ENCODE measurements around the gene PTN. TPM values are rescaled to one million over a fixed set of nuclear protein-coding genes. Genes with fewer than 3 reads are reported as not detected.

The PTN gene
- total and polyA plus RNA-seq, 4 experiments from 2014 or later, result 0.11 TPM; not detected in 3

DNA sequence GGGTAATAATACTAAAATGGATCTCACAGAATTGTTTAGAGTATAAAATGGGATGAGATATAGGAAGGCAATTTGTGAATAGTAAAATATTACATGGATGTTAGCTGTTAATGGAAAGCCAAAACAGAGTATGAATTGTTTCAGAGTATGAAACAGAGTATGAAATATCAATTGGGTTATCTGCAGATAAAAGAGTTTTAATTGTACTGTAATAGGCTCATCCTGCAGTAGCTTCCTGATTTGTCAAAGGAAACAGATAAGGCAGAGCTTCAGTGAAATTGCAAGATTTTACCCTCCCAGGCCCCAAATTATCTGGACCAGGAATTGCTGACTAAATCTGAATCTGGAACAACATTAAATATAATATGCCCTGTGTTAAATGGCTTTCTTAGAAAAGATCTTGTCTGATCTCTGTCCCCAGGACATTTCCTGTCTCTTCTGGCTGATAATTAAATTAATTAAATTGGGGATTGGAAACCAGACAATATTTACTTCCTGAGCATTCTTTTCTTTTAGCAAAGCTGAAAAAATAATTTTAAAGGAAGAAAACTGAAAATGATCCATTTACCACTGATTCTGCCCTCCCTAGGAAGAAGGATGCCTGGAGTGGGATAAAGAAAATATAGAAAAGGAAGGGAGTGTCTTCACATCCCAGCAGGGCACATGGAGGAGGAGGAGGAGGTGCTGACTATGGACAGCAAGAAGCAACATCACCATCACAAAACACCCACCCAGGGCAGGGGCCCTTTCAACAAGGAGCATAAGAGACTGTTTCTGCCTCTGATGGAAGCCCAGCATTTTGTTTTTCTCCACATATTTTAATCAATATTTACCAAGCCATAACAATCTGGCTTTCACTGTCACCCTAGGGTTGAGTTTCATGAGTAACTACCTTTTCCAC is 18.5 kb downstream of the PTN start:
- Mint-ChIP-seq H3K4me3 (no peak overlapping the region), H3K36me3 (no peaks in the 10 kb centered on the region), H3K27ac (no peak overlapping the region), H3K27me3 (no peaks in the 10 kb centered on the region), H3K9me3 (peaks cover 0 to 6% (median 3%) of the 10 kb centered on the region in 8 donors), H3K4me1 (no peaks in the 10 kb centered on the region)
- intact Hi-C loops (cut with micrococcal nuclease), result no loop called here
- H3K9me3 ChIP-seq (ENCODE audit: control insufficient read depth in 1 of 2, low read length in 2 of 2), result no peaks in the 10 kb centered on the region
- no peak overlapping the region for H3K27ac ChIP-seq (ENCODE audit: low read depth, low read length)
- no peaks in the 10 kb centered on the region for H3K36me3 ChIP-seq (ENCODE audit: insufficient read depth, low read length)
- POLR2A ChIA-PET (ENCODE audit: partially characterized antibody), result no interaction called here
- H3K27me3 ChIP-seq (ENCODE audit: insufficient read depth, low read length), result no peaks in the 10 kb centered on the region
- H3K4me1 ChIP-seq (ENCODE audit: insufficient read depth, low read length), result no peaks in the 10 kb centered on the region
- CTCF ChIA-PET (ENCODE audit: partially characterized antibody), result no interaction called here
- no peak for DNase-seq
- H3K4me3 ChIP-seq (ENCODE audit: low read length in 2 of 2), result no peak overlapping the region

DNA sequence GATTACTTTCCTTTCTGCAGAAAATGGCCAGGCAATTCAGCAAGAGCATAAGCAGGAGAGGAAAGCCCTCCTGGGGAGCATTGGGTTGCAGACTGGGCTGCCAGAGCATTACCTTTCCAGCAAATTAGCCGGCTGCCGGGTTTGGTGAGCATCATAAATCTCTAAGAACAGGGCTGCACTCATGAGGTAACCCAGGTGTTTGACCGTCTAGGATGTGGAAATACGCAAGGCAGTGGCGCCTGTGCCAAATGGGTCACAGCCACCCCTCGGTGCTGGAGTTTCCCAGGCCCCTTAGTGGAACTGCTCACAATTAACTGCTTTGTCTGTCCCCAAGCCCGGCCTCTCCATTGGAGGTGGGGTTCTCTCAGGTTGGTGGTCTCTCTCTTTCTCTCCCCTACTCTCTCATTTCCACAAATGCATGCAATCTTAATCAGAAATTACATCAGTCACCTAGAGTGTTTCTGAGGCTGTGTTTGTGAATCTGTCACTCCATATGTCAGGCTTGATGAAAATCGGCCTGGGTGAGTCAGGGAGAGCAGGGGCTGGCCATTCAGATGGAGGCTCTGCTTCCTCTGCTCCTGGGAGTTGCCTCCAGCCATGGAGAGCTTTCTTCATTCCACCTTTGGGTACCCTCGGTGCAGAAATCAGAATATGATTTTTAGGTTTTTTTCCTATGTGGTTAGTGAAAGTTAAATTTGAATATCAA is 26.7 kb downstream of the PTN start:
- H3K4me1 Mint-ChIP-seq, result no peaks in the 10 kb centered on the region
- no peaks in the 10 kb centered on the region for H3K36me3 ChIP-seq (ENCODE audit: insufficient read depth, low read length)
- H3K9me3 ChIP-seq (ENCODE audit: control insufficient read depth in 1 of 2, low read length in 2 of 2), result no peaks in the 10 kb centered on the region
- no peaks in the 10 kb centered on the region for H3K4me1 ChIP-seq (ENCODE audit: insufficient read depth, low read length)
- no peaks in the 10 kb centered on the region for H3K27me3 ChIP-seq (ENCODE audit: insufficient read depth, low read length)
- H3K27ac ChIP-seq (ENCODE audit: low read depth, low read length), result no peak overlapping the region
- H3K4me3 ChIP-seq (ENCODE audit: low read length in 2 of 2), result no peak overlapping the region
- ChIA-PET POLR2A (ENCODE audit: partially characterized antibody) (no interaction called here), CTCF (ENCODE audit: partially characterized antibody) (no interaction called here)
- H3K27ac Mint-ChIP-seq, result no peak overlapping the region
- DNase-seq, result no peak
- H3K9me3 Mint-ChIP-seq, result peaks cover 0 to 10% (median 4%) of the 10 kb centered on the region in 8 donors
- intact Hi-C loops (cut with micrococcal nuclease), result no loop called here
- H3K36me3 Mint-ChIP-seq, result no peaks in the 10 kb centered on the region
- H3K27me3 Mint-ChIP-seq, result no peaks in the 10 kb centered on the region
- H3K4me3 Mint-ChIP-seq, result no peak overlapping the region

DNA sequence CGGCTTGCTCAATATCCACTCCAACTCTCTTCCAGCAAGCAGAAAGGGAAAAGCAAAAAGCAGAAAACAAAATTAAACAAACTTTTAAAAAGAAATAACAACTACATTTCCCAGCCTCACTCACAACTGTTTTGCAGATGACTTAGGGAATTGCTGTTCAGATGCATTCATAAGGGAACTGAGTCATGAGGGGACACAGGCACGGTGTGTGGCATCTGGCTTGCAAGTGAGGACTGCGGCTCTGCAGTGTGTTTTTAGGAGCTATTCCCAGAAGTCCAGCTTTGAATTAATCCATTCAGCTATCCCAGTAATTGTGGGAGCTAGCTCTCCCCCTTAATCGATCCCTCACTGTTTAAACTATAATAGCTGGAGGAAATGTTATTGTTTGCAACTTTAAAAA is 30.3 kb downstream of the PTN start:
- Mint-ChIP-seq H3K27me3 (no peaks in the 10 kb centered on the region), H3K27ac (peak overlapping the region in 1 of 7 donors; percentile 42), H3K4me1 (no peaks in the 10 kb centered on the region), H3K36me3 (no peaks in the 10 kb centered on the region), H3K4me3 (no peak overlapping the region), H3K9me3 (peaks cover 0 to 8% (median 2%) of the 10 kb centered on the region in 8 donors)
- Histone ChIP-seq H3K4me3 (ENCODE audit: low read length in 2 of 2) (no peak overlapping the region), H3K27me3 (ENCODE audit: insufficient read depth, low read length) (no peaks in the 10 kb centered on the region), H3K27ac (ENCODE audit: low read depth, low read length) (no peak overlapping the region), H3K9me3 (ENCODE audit: control insufficient read depth in 1 of 2, low read length in 2 of 2) (no peaks in the 10 kb centered on the region), H3K36me3 (ENCODE audit: insufficient read depth, low read length) (no peaks in the 10 kb centered on the region), H3K4me1 (ENCODE audit: insufficient read depth, low read length) (no peaks in the 10 kb centered on the region)
- POLR2A ChIA-PET (ENCODE audit: partially characterized antibody), result no interaction called here
- no peak for DNase-seq
- intact Hi-C loops (cut with micrococcal nuclease), result no loop called here
- CTCF ChIA-PET (ENCODE audit: partially characterized antibody), result no interaction called here

DNA sequence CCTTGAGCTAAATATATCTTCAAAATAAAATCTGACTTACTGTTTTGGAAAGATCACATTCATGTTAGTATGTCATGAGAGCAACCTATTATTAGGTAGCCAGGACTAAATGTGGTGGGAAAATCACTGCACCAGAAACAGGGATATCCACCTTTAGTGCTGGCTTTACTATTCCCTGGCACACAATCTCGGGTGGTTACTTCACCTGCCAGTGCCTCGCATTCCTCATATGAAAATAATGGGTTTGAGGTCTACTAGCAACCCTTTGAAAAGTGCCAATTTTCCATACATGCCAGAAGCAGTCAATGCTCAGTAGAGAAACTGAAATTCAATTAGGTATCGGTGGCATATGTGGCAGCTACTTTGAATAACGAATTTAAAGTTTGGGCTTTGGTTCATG is 36.8 kb downstream of the PTN start:
- ChIA-PET CTCF (ENCODE audit: partially characterized antibody) (no interaction called here), POLR2A (ENCODE audit: partially characterized antibody) (no interaction called here)
- Mint-ChIP-seq H3K27me3 (no peaks in the 10 kb centered on the region), H3K9me3 (peaks cover 0 to 4% (median 0%) of the 10 kb centered on the region in 8 donors), H3K27ac (no peak overlapping the region), H3K4me3 (no peak overlapping the region), H3K36me3 (no peaks in the 10 kb centered on the region), H3K4me1 (no peaks in the 10 kb centered on the region)
- Histone ChIP-seq H3K9me3 (ENCODE audit: control insufficient read depth in 1 of 2, low read length in 2 of 2) (no peaks in the 10 kb centered on the region), H3K4me3 (ENCODE audit: low read length in 2 of 2) (no peak overlapping the region), H3K27me3 (ENCODE audit: insufficient read depth, low read length) (no peaks in the 10 kb centered on the region), H3K36me3 (ENCODE audit: insufficient read depth, low read length) (no peaks in the 10 kb centered on the region), H3K4me1 (ENCODE audit: insufficient read depth, low read length) (no peaks in the 10 kb centered on the region), H3K27ac (ENCODE audit: low read depth, low read length) (no peak overlapping the region)
- intact Hi-C loops (cut with micrococcal nuclease), result no loop called here
- DNase-seq, result no peak

DNA sequence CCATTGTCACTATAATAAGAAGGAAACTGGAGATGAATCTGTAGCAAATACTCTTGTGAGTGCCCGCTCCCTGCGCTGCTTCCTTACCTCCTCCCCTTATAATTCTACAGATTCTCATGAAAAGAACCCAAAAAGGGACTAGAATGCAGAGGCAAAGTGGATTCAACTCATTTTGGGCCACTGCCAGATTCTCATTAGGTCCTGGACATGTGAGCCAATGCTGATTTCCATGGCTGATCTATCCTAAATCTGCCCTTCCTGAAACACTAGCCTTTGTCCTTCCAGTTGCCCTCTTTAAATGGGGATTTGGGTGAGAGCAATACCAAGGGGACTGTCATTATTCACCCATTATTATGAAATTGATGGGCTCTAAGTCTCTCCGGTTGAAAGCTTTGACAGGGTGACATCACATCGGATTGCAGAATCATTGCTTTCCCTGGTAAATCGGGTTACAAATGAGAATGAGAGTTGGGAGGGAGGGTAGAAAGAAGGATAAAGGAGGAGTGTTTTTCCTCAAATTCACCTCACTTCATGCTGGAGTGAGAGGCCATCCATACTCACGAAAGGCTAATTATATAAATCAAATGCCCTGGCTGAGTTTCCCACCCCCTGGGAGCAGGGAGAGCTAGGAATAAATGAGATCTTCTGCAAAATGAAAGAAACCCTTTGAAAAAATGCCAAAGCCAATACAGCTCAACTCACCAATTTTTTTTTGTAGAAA is 37.5 kb downstream of the PTN start:
- Mint-ChIP-seq H3K4me3 (no peak overlapping the region), H3K36me3 (no peaks in the 10 kb centered on the region), H3K9me3 (peaks cover 0 to 4% (median 0%) of the 10 kb centered on the region in 8 donors), H3K4me1 (no peaks in the 10 kb centered on the region), H3K27me3 (no peaks in the 10 kb centered on the region), H3K27ac (no peak overlapping the region)
- intact Hi-C loops (cut with micrococcal nuclease), result no loop called here
- no peak for DNase-seq
- Histone ChIP-seq H3K27ac (ENCODE audit: low read depth, low read length) (no peak overlapping the region), H3K9me3 (ENCODE audit: control insufficient read depth in 1 of 2, low read length in 2 of 2) (no peaks in the 10 kb centered on the region), H3K4me3 (ENCODE audit: low read length in 2 of 2) (no peak overlapping the region), H3K36me3 (ENCODE audit: insufficient read depth, low read length) (no peaks in the 10 kb centered on the region), H3K4me1 (ENCODE audit: insufficient read depth, low read length) (no peaks in the 10 kb centered on the region), H3K27me3 (ENCODE audit: insufficient read depth, low read length) (no peaks in the 10 kb centered on the region)
- ChIA-PET CTCF (ENCODE audit: partially characterized antibody) (no interaction called here), POLR2A (ENCODE audit: partially characterized antibody) (no interaction called here)

DNA sequence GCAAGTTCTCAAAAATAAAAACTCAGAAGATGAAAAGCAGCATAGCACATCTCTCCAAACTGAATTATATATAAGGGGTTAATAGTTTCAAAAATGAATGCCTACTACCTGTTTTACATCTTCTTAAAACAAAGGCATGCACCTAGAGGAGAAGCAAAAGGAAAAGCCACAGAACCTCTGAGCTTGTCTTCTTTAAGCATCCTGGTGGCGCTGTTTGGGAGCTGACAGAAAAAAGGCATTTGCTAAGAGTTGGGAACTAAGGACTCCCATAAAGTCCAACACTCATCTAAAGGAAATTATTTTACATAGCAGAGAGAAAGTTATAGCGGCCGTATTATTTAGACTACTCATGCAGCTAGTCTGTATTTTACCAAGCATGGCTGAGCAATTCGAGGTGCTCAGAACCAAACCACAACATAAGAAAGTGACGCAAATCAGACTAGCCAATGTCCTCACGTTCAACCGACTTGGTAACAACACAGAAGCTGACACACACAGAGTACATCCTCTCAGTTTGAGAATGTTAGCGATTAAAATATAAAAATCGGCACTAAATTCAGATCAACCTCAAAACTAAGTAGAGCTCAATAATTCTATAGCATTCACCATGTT is 38.8 kb downstream of the PTN start:
- Mint-ChIP-seq H3K27ac (no peak overlapping the region), H3K4me3 (no peak overlapping the region), H3K9me3 (peaks cover 0 to 4% (median 0%) of the 10 kb centered on the region in 8 donors), H3K27me3 (no peaks in the 10 kb centered on the region), H3K36me3 (no peaks in the 10 kb centered on the region), H3K4me1 (no peaks in the 10 kb centered on the region)
- Histone ChIP-seq H3K4me3 (ENCODE audit: low read length in 2 of 2) (no peak overlapping the region), H3K27me3 (ENCODE audit: insufficient read depth, low read length) (no peaks in the 10 kb centered on the region), H3K36me3 (ENCODE audit: insufficient read depth, low read length) (no peaks in the 10 kb centered on the region), H3K27ac (ENCODE audit: low read depth, low read length) (no peak overlapping the region), H3K4me1 (ENCODE audit: insufficient read depth, low read length) (no peaks in the 10 kb centered on the region), H3K9me3 (ENCODE audit: control insufficient read depth in 1 of 2, low read length in 2 of 2) (no peaks in the 10 kb centered on the region)
- POLR2A ChIA-PET (ENCODE audit: partially characterized antibody), result no interaction called here
- intact Hi-C loops (cut with micrococcal nuclease), result no loop called here
- CTCF ChIA-PET (ENCODE audit: partially characterized antibody), result no interaction called here
- DNase-seq, result no peak

DNA sequence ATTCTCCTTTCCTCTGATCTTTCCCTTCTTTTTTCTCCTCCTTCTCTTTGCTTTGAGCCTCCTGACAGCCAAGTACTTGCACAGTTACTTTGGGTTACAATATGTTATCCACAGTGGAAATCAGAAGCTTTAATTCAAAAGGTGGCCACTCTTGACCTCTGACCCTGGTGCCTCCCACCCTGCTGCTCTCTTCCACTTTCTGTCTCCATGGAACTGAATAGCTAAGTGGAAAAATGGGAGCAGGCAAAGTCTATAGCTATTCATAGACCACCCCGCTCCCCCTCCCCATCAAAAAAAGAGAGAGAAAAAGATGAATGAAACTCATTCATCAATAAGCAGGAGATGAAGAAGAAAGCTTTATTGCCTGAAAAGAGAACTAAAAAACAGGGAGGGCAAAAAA is 39.4 kb downstream of the PTN start:
- Mint-ChIP-seq H3K27ac (no peak overlapping the region), H3K9me3 (peaks cover 0 to 6% (median 0%) of the 10 kb centered on the region in 8 donors), H3K27me3 (no peaks in the 10 kb centered on the region), H3K36me3 (no peaks in the 10 kb centered on the region), H3K4me1 (no peaks in the 10 kb centered on the region), H3K4me3 (no peak overlapping the region)
- H3K27me3 ChIP-seq (ENCODE audit: insufficient read depth, low read length), result no peaks in the 10 kb centered on the region
- DNase-seq, result no peak
- ChIA-PET POLR2A (ENCODE audit: partially characterized antibody) (no interaction called here), CTCF (ENCODE audit: partially characterized antibody) (no interaction called here)
- H3K36me3 ChIP-seq (ENCODE audit: insufficient read depth, low read length), result no peaks in the 10 kb centered on the region
- no peak overlapping the region for H3K4me3 ChIP-seq (ENCODE audit: low read length in 2 of 2)
- H3K27ac ChIP-seq (ENCODE audit: low read depth, low read length), result no peak overlapping the region
- H3K4me1 ChIP-seq (ENCODE audit: insufficient read depth, low read length), result no peaks in the 10 kb centered on the region
- intact Hi-C loops (cut with micrococcal nuclease), result no loop called here
- no peaks in the 10 kb centered on the region for H3K9me3 ChIP-seq (ENCODE audit: control insufficient read depth in 1 of 2, low read length in 2 of 2)
